ENCODE results near the gene FBXL2.

GRCh38 chr3:33419948-33420347 lies 142.7 kb downstream of the FBXL2 start:
- TF ChIP-seq, protein P1, sequence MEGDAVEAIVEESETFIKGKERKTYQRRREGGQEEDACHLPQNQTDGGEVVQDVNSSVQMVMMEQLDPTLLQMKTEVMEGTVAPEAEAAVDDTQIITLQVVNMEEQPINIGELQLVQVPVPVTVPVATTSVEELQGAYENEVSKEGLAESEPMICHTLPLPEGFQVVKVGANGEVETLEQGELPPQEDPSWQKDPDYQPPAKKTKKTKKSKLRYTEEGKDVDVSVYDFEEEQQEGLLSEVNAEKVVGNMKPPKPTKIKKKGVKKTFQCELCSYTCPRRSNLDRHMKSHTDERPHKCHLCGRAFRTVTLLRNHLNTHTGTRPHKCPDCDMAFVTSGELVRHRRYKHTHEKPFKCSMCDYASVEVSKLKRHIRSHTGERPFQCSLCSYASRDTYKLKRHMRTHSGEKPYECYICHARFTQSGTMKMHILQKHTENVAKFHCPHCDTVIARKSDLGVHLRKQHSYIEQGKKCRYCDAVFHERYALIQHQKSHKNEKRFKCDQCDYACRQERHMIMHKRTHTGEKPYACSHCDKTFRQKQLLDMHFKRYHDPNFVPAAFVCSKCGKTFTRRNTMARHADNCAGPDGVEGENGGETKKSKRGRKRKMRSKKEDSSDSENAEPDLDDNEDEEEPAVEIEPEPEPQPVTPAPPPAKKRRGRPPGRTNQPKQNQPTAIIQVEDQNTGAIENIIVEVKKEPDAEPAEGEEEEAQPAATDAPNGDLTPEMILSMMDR (IDR thresholded peaks at IDR 0.05), result no peak
- TF ChIP-seq POLR2A (IDR thresholded peaks at IDR 0.05), result no peak

Measured in testis (tissue), 2 donors.